Epithelial cell of esophagus (primary cell): ENCODE results near the gene PTRH2.

Experiments used
- DNase-seq: peaks from one replicate; pipeline ENCODE4 v3.0.0; 2010; ENCODE audit warnings: low read depth
- H3K4me3 ChIP-seq: 2 replicates; pipeline ENCODE4 v1.5.1; 2011; ENCODE audit warnings: mild to moderate bottlenecking, low read length, control low read depth
- CTCF ChIP-seq: IDR thresholded peaks from 2 replicates; pipeline ENCODE4 v1.5.1; 2011; ENCODE audit warnings: low read depth, mild to moderate bottlenecking, low read length, control low read depth, inconsistent platforms; ENCODE audit not compliant: insufficient read depth; ENCODE audit errors: missing control alignments

PTRH2 gene

GRCh38 chr17:59751955-59752413, 44.8 kb upstream of the PTRH2 start:
- no peak for DNase-seq
- H3K4me3 ChIP-seq = no peak overlapping the region
- TF ChIP-seq CTCF = no peak

- DNase-seq = no peak
- no peak overlapping the region for H3K4me3 ChIP-seq
- TF ChIP-seq CTCF = no peak
Observed at GRCh38 chr17:59748591-59748990, 41.4 kb upstream of the PTRH2 start.

GRCh38 chr17:59746849-59747445, 39.7 kb upstream of the PTRH2 start:
- peak; percentile 65 for DNase-seq
- peak; percentile 60 for TF ChIP-seq CTCF
- H3K4me3 ChIP-seq = no peak overlapping the region

GRCh38 chr17:59745040-59745439, 37.8 kb upstream of the PTRH2 start:
- no peak overlapping the region for H3K4me3 ChIP-seq
- TF ChIP-seq CTCF = no peak
- no peak for DNase-seq

- no peak for TF ChIP-seq CTCF
- no peak overlapping the region for H3K4me3 ChIP-seq
Observed at GRCh38 chr17:59743842-59744241, 36.6 kb upstream of the PTRH2 start.

GRCh38 chr17:59737324-59737723, 30.1 kb upstream of the PTRH2 start:
- no peak for DNase-seq
- no peak overlapping the region for H3K4me3 ChIP-seq
- TF ChIP-seq CTCF = no peak

More at GRCh38 chr17:59743842-59744241, 36.6 kb upstream of the PTRH2 start:
- no peak for DNase-seq

- DNase-seq = no peak
- TF ChIP-seq CTCF = no peak
Observed at GRCh38 chr17:59734226-59734625, 27.0 kb upstream of the PTRH2 start.

More at GRCh38 chr17:59734226-59734625, 27.0 kb upstream of the PTRH2 start:
- no peak overlapping the region for H3K4me3 ChIP-seq
